ENCODE data around the gene SLC35D2.

Gene SLC35D2

DNA sequence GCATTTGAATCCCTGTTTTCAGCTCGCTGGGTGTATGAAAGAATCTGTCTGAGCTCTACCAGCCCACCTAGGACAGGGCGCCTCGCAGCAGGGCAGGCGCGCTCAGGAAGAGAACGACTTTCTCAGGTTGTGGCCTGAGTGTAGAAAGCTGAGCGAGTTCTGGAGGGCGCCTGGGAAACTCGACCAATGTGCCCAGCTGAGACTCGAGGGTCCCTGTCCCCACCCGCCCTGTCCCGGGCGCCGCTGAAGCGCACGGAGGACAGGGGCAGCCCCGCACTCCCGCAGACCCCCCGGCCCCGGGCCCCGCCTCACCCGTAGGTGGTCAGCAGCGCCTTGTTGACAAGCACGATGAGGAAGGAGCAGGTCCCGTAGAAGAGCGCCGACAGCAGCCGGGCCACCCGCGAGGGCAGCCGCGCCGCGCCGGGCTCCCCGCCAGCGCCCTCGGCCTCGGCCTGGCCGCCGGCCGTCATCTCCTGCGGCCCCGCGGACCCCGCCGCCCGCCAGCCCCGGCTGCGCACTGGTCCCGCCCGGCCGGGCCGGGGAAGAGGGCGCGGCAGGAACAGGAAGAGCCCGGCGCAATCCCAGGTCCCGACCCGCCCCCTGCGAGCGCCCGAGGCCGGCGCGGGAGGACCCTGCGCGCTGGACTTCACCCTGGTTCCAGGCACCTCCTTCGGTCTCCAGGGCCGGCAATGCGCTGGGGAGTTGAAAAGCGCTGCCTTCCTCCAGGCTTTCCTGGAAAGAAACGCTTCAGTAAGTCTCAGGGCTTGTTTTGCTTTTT, at the start of gene SLC35D2:
Gene SLC35D2, minus strand, starts transcription at position 547 of the 778 bp plus-strand sequence. Its CDS starts 77 bp downstream, at position 470.
- DNase-seq: peak; percentile 39

DNA sequence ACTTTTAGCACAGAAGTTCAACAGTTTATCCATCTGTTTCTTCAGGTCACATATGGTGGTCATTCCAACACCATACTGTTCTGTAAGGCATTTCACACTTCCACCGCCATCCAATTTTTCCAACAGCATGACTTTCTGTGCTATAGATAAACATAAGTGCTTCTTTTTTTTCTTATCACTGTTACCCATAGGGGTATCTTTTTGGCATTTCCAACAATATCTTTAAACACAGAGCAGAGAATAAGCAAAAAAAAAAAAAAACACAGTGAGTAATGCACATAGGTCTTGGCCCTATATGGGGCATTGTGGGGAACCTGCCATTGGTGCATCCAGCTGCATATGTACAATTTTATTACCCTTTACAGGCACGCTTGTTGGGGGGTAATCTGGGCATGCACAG, 46.9 kb upstream of the SLC35D2 start:
- no peak for DNase-seq

DNA sequence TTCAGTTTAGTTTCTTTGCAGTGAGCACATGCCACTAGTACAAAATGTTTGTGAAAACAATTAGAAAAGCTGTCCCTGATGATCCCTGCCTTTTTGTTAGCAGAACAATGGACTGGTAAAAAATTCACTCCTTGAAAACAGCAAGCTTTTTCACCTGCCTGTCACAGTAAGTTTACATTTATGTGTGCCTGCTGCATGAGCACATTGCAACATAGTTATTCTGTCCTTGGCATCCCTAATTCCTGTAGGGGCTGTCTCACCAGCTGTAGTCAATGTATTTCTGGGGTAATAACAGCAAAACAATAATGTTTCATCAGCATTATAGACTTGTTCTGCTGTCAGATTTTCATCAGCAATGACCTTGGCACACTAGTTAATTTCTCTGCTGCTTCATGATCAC, 46.2 kb upstream of the SLC35D2 start:
- DNase-seq: no peak

- no peak for DNase-seq
Observed at GRCh38 chr9:96425500-96426169, 42.1 kb upstream of the SLC35D2 start.

DNA sequence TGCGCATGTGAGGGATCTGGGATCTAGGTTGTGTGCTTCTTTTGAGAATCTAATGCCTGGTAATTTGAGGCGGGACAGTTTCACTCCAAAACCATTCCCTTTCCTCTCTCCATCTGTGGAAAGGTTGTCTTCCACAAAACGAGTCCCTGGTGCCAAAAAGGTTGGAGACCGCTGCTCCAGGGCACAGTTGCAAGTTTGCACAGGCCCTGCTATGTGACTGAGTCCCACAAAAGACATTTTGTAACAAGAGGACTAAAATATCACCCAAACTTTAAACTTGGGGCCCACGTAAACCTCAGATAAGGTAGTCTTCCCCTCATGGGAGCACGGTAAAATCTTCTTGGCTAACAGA, 40.5 kb upstream of the SLC35D2 start:
- DNase-seq: no peak

DNA sequence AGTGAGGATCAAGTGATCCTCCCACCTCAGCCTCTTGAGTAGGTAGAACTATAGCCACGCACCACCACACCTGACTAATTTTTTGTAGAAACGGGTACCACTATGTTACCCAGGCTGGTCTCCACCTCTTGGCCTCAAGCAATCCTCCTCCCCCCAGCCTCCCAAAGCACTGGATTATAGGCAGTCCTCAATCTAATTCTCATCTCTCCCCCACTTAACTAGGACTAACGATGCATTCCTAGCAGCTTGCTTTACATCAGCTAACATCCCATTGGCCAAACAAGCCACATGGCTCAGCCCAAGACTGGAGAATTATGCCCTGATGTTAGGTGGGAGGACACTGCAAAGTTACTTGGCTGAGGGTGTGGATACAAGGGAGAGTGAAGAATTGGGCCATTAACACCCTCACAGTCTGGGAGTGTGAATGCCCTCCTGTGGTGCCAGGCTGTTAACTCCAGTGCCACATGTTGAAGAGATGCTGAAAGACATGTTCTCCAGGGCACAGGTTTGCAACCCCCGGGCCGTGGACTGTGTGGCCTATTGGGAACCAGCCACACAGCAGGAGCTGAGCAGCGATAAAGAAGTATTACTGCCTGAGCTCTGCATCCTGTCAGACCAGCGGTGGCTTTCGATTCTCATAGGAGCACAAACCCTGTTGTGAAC, 39.9 kb upstream of the SLC35D2 start:
- DNase-seq: no peak

- no peak for DNase-seq
Observed at GRCh38 chr9:96420468-96421219, 37.1 kb upstream of the SLC35D2 start.

- DNase-seq: no peak
Observed at GRCh38 chr9:96419691-96419969, 36.1 kb upstream of the SLC35D2 start.

- peak; percentile 71 for DNase-seq
Observed at GRCh38 chr9:96418920-96419690, 35.6 kb upstream of the SLC35D2 start.

GRCh38 chr9:96418083-96418919, 34.8 kb upstream of the SLC35D2 start, which contains the start of gene ZNF367:
Gene ZNF367, minus strand, starts transcription at chr9:96418370. Its CDS starts 338 bp downstream, at chr9:96418032.
- peak; percentile 92 for DNase-seq

DNA sequence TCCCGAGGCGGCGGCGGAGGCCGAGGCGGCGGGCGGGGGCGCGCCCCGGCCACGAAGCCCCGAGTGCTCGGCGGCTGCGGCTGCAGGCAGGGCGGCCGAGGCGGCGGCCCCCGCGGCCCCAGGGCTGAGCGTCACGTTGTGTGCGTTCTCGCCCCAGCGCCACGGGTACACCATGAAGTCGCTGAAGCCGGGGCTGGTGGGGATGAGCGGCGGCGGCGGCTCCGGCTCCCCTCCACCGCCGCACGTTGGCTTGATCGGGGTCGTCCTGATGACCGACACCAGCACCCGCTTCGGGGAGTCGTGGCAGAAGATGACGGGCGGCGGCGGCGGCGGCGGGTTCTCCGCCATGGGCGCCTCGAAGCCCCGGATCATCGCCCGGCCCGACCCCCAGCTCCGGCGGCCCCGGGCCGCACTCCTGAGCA, 34.2 kb upstream of the SLC35D2 start:
- DNase-seq: no peak

- DNase-seq: peak; percentile 88
Observed at GRCh38 chr9:96417051-96417586, 33.6 kb upstream of the SLC35D2 start.

DNA sequence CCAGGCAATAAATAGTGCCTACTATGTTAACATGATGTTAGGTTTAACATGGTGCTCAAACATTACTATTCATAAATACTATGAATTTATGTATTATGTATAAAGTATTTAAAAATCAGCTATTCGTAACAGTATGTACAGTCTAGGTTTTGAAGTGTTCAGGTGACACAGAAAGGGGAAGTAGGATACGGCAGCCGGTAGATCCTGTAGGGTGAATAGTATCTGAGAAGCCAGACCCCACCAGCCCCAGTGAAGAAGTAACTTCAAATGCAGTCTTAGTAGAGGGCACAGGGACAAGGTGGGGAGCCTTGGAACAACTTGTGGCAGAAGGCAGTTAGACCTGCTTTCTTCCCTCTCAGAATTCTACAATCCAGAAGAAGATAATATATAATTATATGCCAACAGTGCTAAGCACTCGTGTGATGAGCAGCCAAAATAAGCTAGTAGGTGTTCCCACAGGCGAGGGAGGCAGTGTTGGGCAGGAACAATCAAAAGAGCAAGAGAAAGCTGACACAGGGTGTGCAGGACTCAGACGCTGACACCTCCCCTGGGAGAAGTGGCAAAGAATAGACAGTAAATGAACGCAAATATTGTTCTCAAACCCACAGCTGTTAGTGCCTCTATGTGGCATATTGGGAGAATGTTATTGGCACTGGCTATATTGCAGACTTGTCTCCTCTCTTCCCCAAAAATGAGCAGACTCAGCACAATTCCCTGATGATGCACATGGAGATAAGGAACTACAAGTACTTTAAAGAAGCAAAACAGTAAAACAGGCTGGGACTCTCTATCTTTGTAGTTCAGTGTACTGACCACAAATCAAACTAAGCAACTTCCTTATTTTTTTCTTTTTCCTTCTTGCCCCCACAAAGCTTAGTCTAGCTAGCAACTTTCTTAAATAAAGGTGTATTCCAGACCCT, 30.1 kb upstream of the SLC35D2 start:
- no peak for DNase-seq

GRCh38 chr9:96412174-96412913, 28.8 kb upstream of the SLC35D2 start:
- DNase-seq: no peak

GRCh38 chr9:96411129-96411838, 27.8 kb upstream of the SLC35D2 start:
- DNase-seq: no peak

- no peak for DNase-seq
Observed at GRCh38 chr9:96408409-96409280, 25.1 kb upstream of the SLC35D2 start.

- no peak for DNase-seq
Observed at GRCh38 chr9:96400132-96400910, 16.8 kb upstream of the SLC35D2 start.

All from activated CD4-positive, CD25-positive, alpha-beta regulatory T cell treated with anti-CD3 and anti-CD28 coated beads, Interleukin-2, amount 50 U/mL, for 72 hours (primary cell).